ENCODE data around the gene DNAH8.

The DNAH8 gene

GRCh38 chr6:39047434-39048327 lies 332.6 kb downstream of the DNAH8 start:
- no peak for TF ChIP-seq CTCF (IDR thresholded peaks at IDR 0.05; ENCODE audit: low read length, missing control alignments)
- DNase-seq (ENCODE audit: low read depth) = no peak
- H3K4me3 ChIP-seq (replicated peaks; ENCODE audit: low read depth, low read length) = no peak overlapping the region

DNA sequence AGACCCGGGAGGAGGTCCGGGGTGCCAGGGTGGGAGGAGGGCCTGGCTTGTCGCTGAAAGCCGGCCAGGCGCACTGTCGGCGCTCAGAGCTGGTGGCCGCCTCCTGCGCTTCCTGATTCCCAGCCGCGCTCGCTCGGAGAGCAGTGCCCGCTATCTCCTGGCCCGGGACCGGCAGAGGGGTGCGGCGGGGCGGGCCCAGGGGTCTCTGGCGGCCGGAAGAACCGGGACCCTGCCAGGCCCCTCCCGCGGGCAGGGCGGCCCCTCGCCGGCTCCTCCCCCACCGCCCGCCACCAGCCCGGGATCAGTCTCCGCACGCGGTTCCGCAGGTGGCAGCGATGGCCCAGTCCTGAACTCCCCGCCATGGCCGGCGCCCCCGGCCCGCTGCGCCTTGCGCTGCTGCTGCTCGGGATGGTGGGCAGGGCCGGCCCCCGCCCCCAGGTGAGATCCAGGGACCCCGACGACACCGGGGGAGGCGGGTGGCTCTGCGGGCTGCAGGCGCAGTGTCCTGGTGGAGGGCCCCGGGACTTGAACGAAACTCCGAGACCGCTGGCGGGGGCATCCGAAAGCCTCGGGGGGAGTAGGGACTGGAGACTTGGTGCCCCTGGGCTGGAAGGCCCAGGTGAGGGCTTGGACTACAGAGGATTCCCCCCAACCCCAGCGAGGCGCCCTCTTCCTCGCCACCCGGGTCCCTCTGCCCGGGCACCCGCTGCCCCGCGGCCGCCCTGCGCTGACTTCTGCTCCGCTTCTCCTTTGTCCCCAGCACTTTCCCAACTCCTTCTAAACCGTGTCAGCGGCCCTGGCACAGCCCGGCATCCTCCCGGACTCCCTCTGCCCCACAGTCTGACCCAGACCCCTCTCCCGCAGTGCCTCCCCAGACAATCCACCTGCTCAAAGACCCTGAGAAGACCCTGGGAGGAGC lies 333.6 kb downstream of the DNAH8 start, which contains the start of gene GLP1R:
Gene GLP1R, plus strand, starts transcription at position 301 of the 919 bp plus-strand sequence. Its CDS starts 60 bp downstream, at position 361.
- H3K4me3 ChIP-seq (replicated peaks; ENCODE audit: low read depth, low read length) = no peak within 1 kb of the TSS
- TF ChIP-seq CTCF (IDR thresholded peaks at IDR 0.05; ENCODE audit: low read length, missing control alignments) = no peak
- DNase-seq (ENCODE audit: low read depth) = no peak

DNA sequence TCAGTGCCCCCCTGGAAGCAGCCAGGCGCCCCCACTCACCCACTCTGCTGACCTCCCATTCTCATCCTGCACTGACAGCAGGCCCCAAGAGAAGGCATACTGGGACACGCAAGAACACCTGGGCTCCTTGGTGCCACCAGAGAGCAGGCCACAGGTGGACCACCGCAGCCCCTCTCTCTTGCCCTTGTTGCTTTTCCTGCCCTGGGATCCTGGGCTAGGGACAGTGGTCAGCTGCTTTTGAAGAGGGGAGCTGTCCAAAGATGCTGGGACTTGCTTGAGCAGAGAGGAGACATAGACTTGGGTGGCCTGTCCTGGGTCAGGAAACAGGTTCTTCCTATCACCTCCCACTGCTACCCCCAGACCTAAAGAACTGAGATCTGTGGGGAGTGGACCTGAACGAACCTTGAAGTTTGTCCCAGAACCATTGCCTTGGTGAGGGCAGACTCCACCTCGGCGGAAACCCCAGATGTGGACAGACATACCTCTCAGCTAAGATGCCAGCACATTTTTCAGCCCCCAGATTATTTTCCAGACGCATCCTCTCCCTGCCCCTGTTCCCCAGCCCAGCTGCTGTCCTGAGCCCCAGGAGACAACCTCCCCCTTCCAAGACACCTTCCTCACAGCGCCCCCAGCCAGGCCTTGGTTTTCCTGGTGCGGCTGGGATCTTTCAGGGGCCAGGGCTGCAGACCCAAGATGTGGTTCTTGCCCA lies 334.6 kb downstream of the DNAH8 start:
- H3K4me3 ChIP-seq (replicated peaks; ENCODE audit: low read depth, low read length) = no peak overlapping the region
- no peak for TF ChIP-seq CTCF (IDR thresholded peaks at IDR 0.05; ENCODE audit: low read length, missing control alignments)
- no peak for DNase-seq (ENCODE audit: low read depth)

- DNase-seq (ENCODE audit: low read depth) = no peak
- no peak overlapping the region for H3K4me3 ChIP-seq (replicated peaks; ENCODE audit: low read depth, low read length)
- TF ChIP-seq CTCF (IDR thresholded peaks at IDR 0.05; ENCODE audit: low read length, missing control alignments) = no peak
Observed at GRCh38 chr6:39050453-39051112, 335.5 kb downstream of the DNAH8 start.

DNA sequence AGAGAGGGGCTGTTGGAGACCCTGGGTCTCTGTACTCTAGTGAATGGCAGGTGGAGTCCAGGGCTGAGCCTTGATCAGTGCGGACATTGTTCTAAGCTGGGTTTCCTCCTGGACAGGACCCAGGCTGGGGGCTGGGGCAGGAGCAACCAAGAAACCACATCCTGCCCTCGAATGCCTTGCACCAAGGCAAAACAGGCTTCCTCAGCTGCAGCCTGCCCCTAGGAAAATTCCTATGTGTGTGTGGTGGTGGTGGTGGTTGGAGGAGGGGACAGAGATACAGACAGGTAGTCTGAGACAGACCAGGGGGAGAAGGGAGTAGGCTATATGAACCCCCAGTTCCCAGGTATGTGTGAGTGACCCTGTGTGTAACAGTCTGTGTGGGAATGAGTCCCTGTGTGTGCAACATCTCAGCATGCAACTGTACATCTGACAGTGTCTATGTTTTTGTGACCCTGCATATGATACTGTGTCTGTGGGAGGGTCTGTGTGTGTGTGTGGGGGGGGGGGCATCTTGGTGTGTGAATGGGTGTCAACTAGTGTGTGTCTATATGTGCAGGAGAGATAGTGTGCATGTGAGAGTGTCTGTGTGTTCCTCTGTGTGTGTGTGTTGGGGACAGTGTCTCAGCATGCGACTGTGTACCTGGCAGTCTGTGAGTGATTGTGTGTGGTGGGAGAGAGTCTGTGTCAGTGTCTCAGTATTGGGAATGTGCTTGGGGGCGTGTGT lies 336.4 kb downstream of the DNAH8 start:
- no peak for TF ChIP-seq CTCF (IDR thresholded peaks at IDR 0.05; ENCODE audit: low read length, missing control alignments)
- no peak for DNase-seq (ENCODE audit: low read depth)
- no peak overlapping the region for H3K4me3 ChIP-seq (replicated peaks; ENCODE audit: low read depth, low read length)
